OCI-LY1 (cell line): ENCODE results near the gene ZNF618.

ENCODE experiments used
- H2AFZ ChIP-seq: fragments of 200-600 bp; sonication (generic), shearing (Covaris generic); 2 replicates; pipeline ENCODE4 v1.6.0; 2014; ENCODE audit warnings: antibody characterized with exemption, mild to moderate bottlenecking, low read length
- H3F3A ChIP-seq: fragments of 200-600 bp; sonication (generic), shearing (Covaris generic); 2 replicates; pipeline ENCODE4 v1.6.0; 2014; ENCODE audit warnings: mild to moderate bottlenecking, antibody characterized with exemption, low read length, moderate library complexity; ENCODE audit not compliant: insufficient read depth
- H3K27ac ChIP-seq: fragments of 200-600 bp; sonication (generic); 2 replicates; pipeline ENCODE4 v1.5.1; 2014; ENCODE audit warnings: low read length, mixed run types, mild to moderate bottlenecking, low read depth; ENCODE audit not compliant: poor library complexity, severe bottlenecking
- H3K27me3 ChIP-seq: fragments of 200-600 bp; sonication (generic); 2 replicates; pipeline ENCODE4 v1.6.0; 2014; ENCODE audit warnings: antibody characterized with exemption, mild to moderate bottlenecking, low read length, moderate library complexity; ENCODE audit not compliant: insufficient read depth
- H3K36me3 ChIP-seq: fragments of 200-600 bp; sonication (generic); 2 replicates; pipeline ENCODE4 v1.6.1; 2014; ENCODE audit warnings: mild to moderate bottlenecking, antibody characterized with exemption, low read length, moderate library complexity, mixed read lengths; ENCODE audit not compliant: insufficient read depth
- H3K4me1 ChIP-seq: fragments of 200-600 bp; sonication (generic); 2 replicates; pipeline ENCODE4 v1.5.1; 2014; ENCODE audit warnings: mild to moderate bottlenecking, low read length, moderate library complexity; ENCODE audit not compliant: insufficient read depth, severe bottlenecking
- H3K4me2 ChIP-seq: fragments of 200-600 bp; sonication (generic), shearing (Covaris generic); 2 replicates; pipeline ENCODE4 v1.6.1; 2014; ENCODE audit warnings: low read length
- H3K4me3 ChIP-seq: fragments of 200-600 bp; sonication (generic); 2 replicates; pipeline ENCODE4 v1.5.1; 2014; ENCODE audit warnings: low read length, low read depth, mild to moderate bottlenecking, mixed read lengths; ENCODE audit not compliant: poor library complexity, severe bottlenecking
- H3K79me2 ChIP-seq: fragments of 200-600 bp; shearing (Covaris generic); 2 replicates; pipeline ENCODE4 v1.6.1; 2016; ENCODE audit warnings: mixed run types, low read length, mixed read lengths; ENCODE audit not compliant: insufficient read depth
- H3K9ac ChIP-seq: fragments of 200-600 bp; sonication (generic), shearing (Covaris generic); 2 replicates; pipeline ENCODE4 v1.6.1; 2014; ENCODE audit warnings: mild to moderate bottlenecking, low read length, mixed read lengths
- H3K9me2 ChIP-seq: fragments of 200-600 bp; sonication (generic), shearing (Covaris generic); 2 replicates; pipeline ENCODE4 v1.6.1; 2014; ENCODE audit warnings: low read depth, mild to moderate bottlenecking, low read length, mixed read lengths
- H3K9me3 ChIP-seq: fragments of 200-600 bp; shearing (Covaris generic); 2 replicates; pipeline ENCODE4 v1.6.1; 2014; ENCODE audit warnings: low read length, mixed read lengths
- H4K20me1 ChIP-seq: fragments of 200-600 bp; sonication (generic), shearing (Covaris generic); 2 replicates; pipeline ENCODE4 v1.6.0; 2016; ENCODE audit warnings: mild to moderate bottlenecking, low read length; ENCODE audit not compliant: insufficient read depth
- CTCF ChIP-seq: fragments of 200-600 bp; sonication (generic), shearing (Covaris generic); IDR thresholded peaks from 2 replicates; pipeline ENCODE4 v1.5.1; 2017; ENCODE audit warnings: mild to moderate bottlenecking, antibody characterized with exemption, low read length, moderate library complexity, mixed read lengths
- EZH2 ChIP-seq: fragments of 200-600 bp; sonication (generic), shearing (Covaris generic); IDR thresholded peaks from 2 replicates; pipeline ENCODE4 v1.8.0; 2017; ENCODE audit warnings: borderline replicate concordance, mixed run types, mild to moderate bottlenecking, antibody characterized with exemption, low read length, moderate library complexity, mixed read lengths

ZNF618 gene

GRCh38 chr9:114091711-114092110 is 215.6 kb downstream of the ZNF618 start:
- H3K9ac ChIP-seq, result no peak overlapping the region
- H4K20me1 ChIP-seq, result no peaks in the 10 kb centered on the region
- H3K36me3 ChIP-seq, result no peaks in the 10 kb centered on the region
- no peak overlapping the region for H2AFZ ChIP-seq
- H3K4me1 ChIP-seq, result no peaks in the 10 kb centered on the region
- no peaks in the 10 kb centered on the region for H3K9me2 ChIP-seq
- H3K4me2 ChIP-seq, result no peak overlapping the region
- H3K27me3 ChIP-seq, result no peaks in the 10 kb centered on the region; the same call in 1 of the 2 replicates
- no peaks in the 10 kb centered on the region for H3F3A ChIP-seq
- no peaks in the 10 kb centered on the region for H3K79me2 ChIP-seq
- no peak overlapping the region for H3K4me3 ChIP-seq
- H3K9me3 ChIP-seq, result no peaks in the 10 kb centered on the region
- H3K27ac ChIP-seq, result no peak overlapping the region
- TF ChIP-seq CTCF (no peak), EZH2 (no peak)

GRCh38 chr9:114092336-114092735 is 216.2 kb downstream of the ZNF618 start:
- no peaks in the 10 kb centered on the region for H3K4me1 ChIP-seq
- H3K9me3 ChIP-seq, result no peaks in the 10 kb centered on the region
- H3K27me3 ChIP-seq, result no peaks in the 10 kb centered on the region; the same call in 1 of the 2 replicates
- H3K27ac ChIP-seq, result no peak overlapping the region
- no peaks in the 10 kb centered on the region for H3K9me2 ChIP-seq
- H3K9ac ChIP-seq, result no peak overlapping the region
- no peaks in the 10 kb centered on the region for H4K20me1 ChIP-seq
- no peaks in the 10 kb centered on the region for H3F3A ChIP-seq
- H3K4me3 ChIP-seq, result no peak overlapping the region
- no peaks in the 10 kb centered on the region for H3K36me3 ChIP-seq
- no peaks in the 10 kb centered on the region for H3K79me2 ChIP-seq
- no peak overlapping the region for H3K4me2 ChIP-seq
- no peak overlapping the region for H2AFZ ChIP-seq
- TF ChIP-seq EZH2 (no peak), CTCF (no peak)

GRCh38 chr9:114093031-114093471 is 216.9 kb downstream of the ZNF618 start:
- H3K9me2 ChIP-seq, result no peaks in the 10 kb centered on the region
- H3F3A ChIP-seq, result no peaks in the 10 kb centered on the region
- no peak overlapping the region for H3K4me2 ChIP-seq
- no peaks in the 10 kb centered on the region for H3K4me1 ChIP-seq
- no peaks in the 10 kb centered on the region for H3K27me3 ChIP-seq
- no peak overlapping the region for H2AFZ ChIP-seq
- H4K20me1 ChIP-seq, result no peaks in the 10 kb centered on the region
- no peak overlapping the region for H3K4me3 ChIP-seq
- no peak overlapping the region for H3K9ac ChIP-seq
- no peak overlapping the region for H3K27ac ChIP-seq
- H3K79me2 ChIP-seq, result no peaks in the 10 kb centered on the region
- H3K36me3 ChIP-seq, result no peaks in the 10 kb centered on the region
- TF ChIP-seq EZH2, result no peak
- TF ChIP-seq CTCF, result no peak
- no peaks in the 10 kb centered on the region for H3K9me3 ChIP-seq
